Mononuclear cell (primary cell): ENCODE results near the gene ZP3. TPM values are rescaled to one million over a fixed set of nuclear protein-coding genes. Genes with fewer than 3 reads are reported as not detected.
"Not testable (repeated sequence)": the region's sequence is repeated elsewhere in the genome, so short reads cannot be mapped to it uniquely, and the experiment has no call there.

Experiments
- H3K27me3 ChIP-seq: 2 replicates; pipeline ENCODE4 v1.6.0; 2011; ENCODE audit warnings: low read length, control low read depth; ENCODE audit not compliant: insufficient read depth
- H3K4me1 ChIP-seq: 2 replicates; pipeline ENCODE4 v1.5.1; 2011; ENCODE audit warnings: mild to moderate bottlenecking, low read length, control low read depth; ENCODE audit not compliant: insufficient read depth
- H3K4me3 ChIP-seq: 2 replicates; pipeline ENCODE4 v1.5.1; 2011; ENCODE audit warnings: mild to moderate bottlenecking, low read length, moderate library complexity
- H3K9me3 ChIP-seq: 2 replicates; pipeline ENCODE4 v1.5.1; 2011; ENCODE audit warnings: low read depth, mild to moderate bottlenecking, control low read depth, low read length
- total RNA-seq: library from RNA; depleted of rRNA; stranded (reverse); fragments of >200 nt; gene quantifications from one replicate; pipeline ENCODE4 v1.2.3, GENCODE V29; 2012

The ZP3 gene
- total RNA-seq, 1 donor = 1.7 TPM

DNA sequence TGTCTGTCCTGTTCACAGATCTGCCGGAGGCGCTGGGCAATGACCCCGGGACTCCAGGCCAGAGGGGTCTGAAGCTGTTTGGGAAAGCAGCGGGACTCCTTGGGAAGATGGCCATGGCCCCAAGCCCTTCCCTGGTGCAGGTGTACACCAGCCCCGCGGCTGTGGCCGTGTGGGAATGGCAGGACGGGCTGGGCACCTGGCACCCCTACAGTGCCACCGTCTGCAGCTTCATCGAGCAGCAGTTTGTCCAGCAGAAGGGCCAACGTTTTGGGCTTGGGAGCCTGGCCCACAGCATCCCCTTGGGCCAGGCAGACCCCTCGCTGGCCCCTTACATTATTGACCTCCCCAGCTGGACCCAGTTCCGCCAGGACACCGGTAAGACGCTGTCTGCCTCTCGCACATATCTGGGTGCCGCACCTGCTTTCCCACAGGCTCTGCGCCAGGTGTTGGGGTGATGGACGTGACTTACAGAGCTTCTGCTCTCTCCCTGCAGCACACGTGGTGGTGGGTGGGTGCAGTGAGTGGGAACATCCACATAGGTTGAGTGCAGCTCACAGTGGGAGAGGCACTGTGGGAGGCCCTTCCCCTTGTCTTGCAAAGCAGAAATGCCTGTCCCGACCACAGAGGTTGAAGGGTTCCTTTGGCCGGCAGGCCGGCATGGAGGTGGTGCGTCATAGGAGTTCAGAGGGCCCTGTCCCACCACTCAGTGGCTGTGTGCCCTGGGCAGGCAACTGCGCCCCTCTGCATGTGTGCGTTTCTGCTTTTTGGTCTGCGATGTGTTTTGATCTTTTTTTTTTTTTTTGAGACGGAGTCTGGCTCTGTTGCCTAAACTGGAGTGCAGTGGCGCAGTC lies 55.9 kb downstream of the ZP3 start:
- not testable (repeated sequence) for H3K9me3 ChIP-seq, H3K4me3 ChIP-seq, H3K27me3 ChIP-seq, H3K4me1 ChIP-seq

DNA sequence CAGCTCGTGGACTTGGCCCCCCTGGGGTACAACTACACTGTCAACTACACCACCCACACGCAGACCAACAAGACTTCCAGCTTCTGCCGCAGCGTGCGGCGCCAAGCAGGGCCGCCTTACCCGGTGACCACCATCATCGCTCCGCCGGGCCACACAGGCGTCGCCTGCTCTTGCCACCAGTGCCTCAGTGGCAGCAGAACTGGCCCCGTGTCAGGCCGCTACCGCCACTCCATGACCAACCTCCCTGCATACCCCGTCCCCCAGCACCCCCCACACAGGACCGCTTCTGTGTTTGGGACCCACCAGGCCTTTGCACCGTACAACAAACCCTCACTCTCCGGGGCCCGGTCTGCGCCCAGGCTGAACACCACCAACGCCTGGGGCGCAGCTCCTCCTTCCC lies 57.9 kb downstream of the ZP3 start:
- H3K4me1 ChIP-seq, H3K4me3 ChIP-seq, H3K27me3 ChIP-seq, H3K9me3 ChIP-seq: not testable (repeated sequence)

DNA sequence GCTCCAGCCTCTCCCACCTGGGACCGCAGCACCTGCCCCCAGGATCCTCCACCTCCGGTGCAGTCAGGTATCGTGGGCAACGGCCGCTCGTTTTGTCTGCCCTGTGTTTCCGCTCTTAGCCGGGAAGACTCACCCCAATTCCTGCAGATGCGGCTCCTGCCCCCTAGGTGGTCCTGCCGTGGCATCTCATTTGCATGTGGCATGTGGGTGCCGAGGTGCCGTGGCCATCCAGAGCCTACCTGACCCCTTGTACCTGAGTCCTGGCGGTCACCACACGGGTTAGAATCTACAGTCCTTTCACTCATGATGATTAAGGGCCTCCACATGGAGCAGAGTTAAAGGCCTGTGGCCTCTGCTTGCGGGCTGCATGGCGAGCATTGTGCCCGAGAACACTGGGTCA lies 58.3 kb downstream of the ZP3 start:
- not testable (repeated sequence) for H3K27me3 ChIP-seq, H3K4me3 ChIP-seq, H3K9me3 ChIP-seq, H3K4me1 ChIP-seq

DNA sequence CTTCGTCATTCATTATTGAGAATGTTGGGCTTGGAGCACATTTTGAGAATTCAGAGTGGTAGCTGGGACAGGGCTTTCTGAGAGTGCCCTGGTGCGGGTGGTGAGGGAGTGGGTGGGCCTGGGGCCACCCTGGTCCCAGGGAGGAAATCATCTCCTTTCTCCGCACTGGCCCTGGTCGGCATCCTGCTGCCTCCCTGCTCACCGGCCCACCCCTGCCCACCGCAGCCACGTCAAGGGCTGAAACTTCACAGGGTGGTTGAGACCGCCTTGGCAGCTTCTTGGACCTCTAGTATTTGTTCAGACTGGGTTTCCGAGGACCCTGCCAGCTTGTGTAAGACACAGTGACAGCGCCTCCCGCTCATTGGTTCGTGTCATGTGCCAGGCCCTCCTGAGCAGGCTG lies 59.7 kb downstream of the ZP3 start:
- not testable (repeated sequence) for H3K4me1 ChIP-seq, H3K4me3 ChIP-seq, H3K9me3 ChIP-seq, H3K27me3 ChIP-seq

DNA sequence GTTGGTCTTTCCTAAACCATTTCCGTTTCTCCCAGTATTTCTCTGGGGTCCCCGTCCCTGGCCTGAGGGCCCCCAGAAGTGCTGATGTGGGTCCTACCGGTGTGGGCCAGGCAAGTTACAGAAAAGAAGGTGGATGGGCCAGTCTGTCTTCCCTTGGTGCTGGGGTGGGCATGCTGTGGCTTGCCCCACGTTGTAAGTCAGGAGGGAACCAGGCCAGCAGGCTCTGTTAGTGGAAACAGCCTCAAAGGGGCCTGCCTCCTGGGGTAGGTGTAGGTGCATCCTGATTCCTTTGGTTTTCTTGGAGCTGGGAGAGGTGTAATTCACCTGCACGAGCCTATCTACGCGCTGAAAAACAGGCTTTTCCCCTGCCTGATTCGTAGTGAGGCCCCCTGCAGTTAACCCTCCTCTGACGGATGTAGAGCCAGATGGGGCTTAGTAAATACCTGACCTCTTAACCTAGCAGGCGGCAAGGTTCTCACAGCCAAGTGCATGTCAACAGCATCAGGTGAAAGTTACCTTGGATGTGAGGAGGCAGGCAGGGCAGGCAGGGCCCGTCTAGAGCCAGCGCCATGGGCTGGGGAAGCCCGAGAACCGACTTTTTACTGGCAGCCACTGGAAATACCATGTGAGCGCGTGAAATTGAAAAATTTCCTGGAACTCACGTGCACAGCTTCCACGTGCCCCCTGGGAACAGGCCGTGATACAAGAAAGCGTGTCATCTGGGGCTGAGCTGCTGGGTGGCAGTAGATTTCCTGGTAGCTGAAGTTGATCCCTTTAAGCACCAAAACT lies 61.3 kb downstream of the ZP3 start:
- H3K9me3 ChIP-seq, H3K4me1 ChIP-seq, H3K27me3 ChIP-seq, H3K4me3 ChIP-seq: not testable (repeated sequence)

DNA sequence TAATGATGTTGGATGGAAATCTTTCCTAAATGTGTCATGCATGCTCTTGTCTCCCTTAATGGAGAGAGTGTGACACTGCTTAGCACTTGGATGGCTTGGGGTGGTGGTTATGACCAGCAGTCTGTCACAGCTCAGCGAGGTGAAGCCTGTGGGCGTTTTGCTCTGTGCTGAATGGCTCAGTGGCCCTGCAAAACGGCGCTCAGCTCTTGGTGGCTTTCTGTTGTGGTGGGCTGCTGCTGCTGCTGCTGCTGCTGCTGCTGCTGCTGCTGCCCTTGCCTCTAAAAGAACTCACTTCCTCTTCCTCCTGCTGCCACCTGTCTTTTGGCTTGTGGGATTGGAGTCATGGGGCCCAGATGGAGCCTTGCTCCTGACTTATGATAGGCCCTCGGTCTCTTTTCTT lies 61.9 kb downstream of the ZP3 start:
- H3K4me1 ChIP-seq, H3K27me3 ChIP-seq, H3K9me3 ChIP-seq, H3K4me3 ChIP-seq: not testable (repeated sequence)

DNA sequence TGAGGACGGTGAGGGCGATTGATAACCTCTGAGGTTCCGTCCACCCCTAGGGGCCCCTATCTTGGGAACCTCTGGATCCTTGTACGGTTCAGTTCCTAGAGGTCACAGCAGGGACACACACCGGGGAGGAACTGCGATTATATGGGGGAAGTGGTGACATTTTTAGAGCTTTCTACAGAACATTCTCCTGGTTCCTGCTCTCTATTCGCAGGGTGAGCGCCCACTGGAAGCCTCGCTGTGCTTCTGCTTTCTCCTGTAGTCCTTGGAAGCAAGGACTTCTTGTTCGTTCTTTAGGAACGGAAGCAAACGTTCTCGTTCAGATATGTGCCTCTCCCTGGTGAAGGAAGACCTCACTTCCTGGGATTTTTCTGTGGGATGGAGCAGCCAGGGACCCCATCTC lies 63.2 kb downstream of the ZP3 start:
- not testable (repeated sequence) for H3K9me3 ChIP-seq, H3K27me3 ChIP-seq, H3K4me3 ChIP-seq, H3K4me1 ChIP-seq

Other genes with a start within 250 kb of the ZP3 start
- not detected for gene SRRM3, start 223.1 kb upstream of the ZP3 start, total RNA-seq
- 4.5 TPM for gene HSPB1, start 122.3 kb upstream of the ZP3 start, total RNA-seq
- gene YWHAG, start 66.0 kb upstream of the ZP3 start, total RNA-seq = 23.5 TPM
- gene SSC4D, start 15.3 kb upstream of the ZP3 start, total RNA-seq = not detected
- 6.4 TPM for gene DTX2, start 36.8 kb downstream of the ZP3 start, total RNA-seq
- gene UPK3B, start 85.6 kb downstream of the ZP3 start, total RNA-seq = 0.52 TPM
- 0.10 TPM for gene SPDYE16, start 118.3 kb downstream of the ZP3 start, total RNA-seq
- gene POMZP3, start 202.3 kb downstream of the ZP3 start, total RNA-seq = 9.2 TPM